ENCODE results near the gene KRT16. TPM values are rescaled to one million over a fixed set of nuclear protein-coding genes. Genes with fewer than 3 reads are reported as not detected.

The KRT16 gene
- total and polyA plus RNA-seq, 10 of the 15 experiments (the other 5 are each of a cell fraction or from before 2014, with no cell fraction given) = 0.07 TPM; not detected in 9

GRCh38 chr17:41575336-41575735 lies 37.2 kb downstream of the KRT16 start:
- in situ Hi-C loops (cut with MboI) (no loop called here), intact Hi-C loops (cut with micrococcal nuclease; ENCODE audit: unreplicated experiment) (loop anchor here (5.0 kb wide), 1 partner anchor 87 kb away; no protein-coding TSS in a partner anchor)
- no TSS peak for BruUV-seq (replicated peaks)
- TF ChIP-seq E2F4 (IDR thresholded peaks at IDR 0.05; ENCODE audit: low read depth, low read length) = no peak
- TF ChIP-seq YBX1 (IDR thresholded peaks at IDR 0.05) = no peak
- TF ChIP-seq BHLHE40 (IDR thresholded peaks at IDR 0.05; ENCODE audit: borderline replicate concordance in 1 of 2, low read depth in 2 of 2, low read length in 1 of 2) = no peak
- no peak for TF ChIP-seq HDGF (IDR thresholded peaks at IDR 0.05)
- TF ChIP-seq MYC (IDR thresholded peaks at IDR 0.05; ENCODE audit: insufficient read depth, insufficient read length, insufficient replicate concordance, low read length, severe bottlenecking) = no peak
- no peak for TF ChIP-seq POU2F2 (IDR thresholded peaks at IDR 0.05; ENCODE audit: borderline replicate concordance, low read depth, low read length)
- no peak for TF ChIP-seq CEBPB (IDR thresholded peaks at IDR 0.05; ENCODE audit: borderline replicate concordance in 1 of 2, low read depth in 2 of 2, low read length in 2 of 2)
- no peak for TF ChIP-seq SP1 (IDR thresholded peaks at IDR 0.05; ENCODE audit: low read depth, low read length)
- TF ChIP-seq NFXL1 (IDR thresholded peaks at IDR 0.05; ENCODE audit: borderline replicate concordance) = no peak
- H3K4me1 ChIP-seq (ENCODE audit: control insufficient read depth, insufficient read depth, low read length) = no peaks in the 10 kb centered on the region
- ATAC-seq = no peak
- DNase-seq (ENCODE audit: low read depth, low spot score) = no peak
- no peak overlapping the region for H3K27ac ChIP-seq (ENCODE audit: control insufficient read depth, insufficient read depth)
- H3K27me3 ChIP-seq (replicated peaks in 1 of 2; ENCODE audit: control insufficient read depth in 2 of 2, insufficient read depth in 2 of 2, low read length in 1 of 2) = peaks cover 0 to 3% of the 10 kb centered on the region in 2 experiments; a peak in 3 of 4 replicates
- FAIRE-seq = no peak
- no peaks in the 10 kb centered on the region for H3K36me3 ChIP-seq (ENCODE audit: control insufficient read depth in 2 of 2, insufficient read depth in 2 of 2, low read length in 1 of 2)
- ChIA-PET CTCF (interaction anchor here (1.1 kb wide), 1 partner anchor 26 kb away, joined by 3 read pairs; no protein-coding TSS in a partner anchor), RAD21 (ENCODE audit: unreplicated experiment) (no interaction called here), SMC1A (ENCODE audit: uncharacterized antibody, unreplicated experiment) (interaction anchor here (0.9 kb wide), 1 partner anchor 56 kb away, joined by 3 read pairs; no protein-coding TSS in a partner anchor), POLR2A (no interaction called here)
- no peak overlapping the region for H3K4me3 ChIP-seq
- H3K4me2 ChIP-seq (ENCODE audit: control insufficient read depth, insufficient read depth) = no peak overlapping the region
- no peak overlapping the region for H3K9ac ChIP-seq (ENCODE audit: control insufficient read depth, insufficient read depth, low read length)
- H3K9me3 ChIP-seq (replicated peaks; ENCODE audit: control insufficient read depth, insufficient read depth, low read length) = no peaks in the 10 kb centered on the region
- no peaks in the 10 kb centered on the region for H4K20me1 ChIP-seq (ENCODE audit: control insufficient read depth, insufficient read depth)
- H3K79me2 ChIP-seq (ENCODE audit: control insufficient read depth, insufficient read depth, low read length) = no peaks in the 10 kb centered on the region
- WGBS (ENCODE audit: insufficient coverage, insufficient replicate concordance, low lambda C conversion rate, missing lambda C conversion rate) = 2% methylated on average over 3 of the region's 3 CpGs
- no peak overlapping the region for H2AFZ ChIP-seq (ENCODE audit: control insufficient read depth, low read depth, low read length)
